ENCODE data around the gene CHD6.

DNA sequence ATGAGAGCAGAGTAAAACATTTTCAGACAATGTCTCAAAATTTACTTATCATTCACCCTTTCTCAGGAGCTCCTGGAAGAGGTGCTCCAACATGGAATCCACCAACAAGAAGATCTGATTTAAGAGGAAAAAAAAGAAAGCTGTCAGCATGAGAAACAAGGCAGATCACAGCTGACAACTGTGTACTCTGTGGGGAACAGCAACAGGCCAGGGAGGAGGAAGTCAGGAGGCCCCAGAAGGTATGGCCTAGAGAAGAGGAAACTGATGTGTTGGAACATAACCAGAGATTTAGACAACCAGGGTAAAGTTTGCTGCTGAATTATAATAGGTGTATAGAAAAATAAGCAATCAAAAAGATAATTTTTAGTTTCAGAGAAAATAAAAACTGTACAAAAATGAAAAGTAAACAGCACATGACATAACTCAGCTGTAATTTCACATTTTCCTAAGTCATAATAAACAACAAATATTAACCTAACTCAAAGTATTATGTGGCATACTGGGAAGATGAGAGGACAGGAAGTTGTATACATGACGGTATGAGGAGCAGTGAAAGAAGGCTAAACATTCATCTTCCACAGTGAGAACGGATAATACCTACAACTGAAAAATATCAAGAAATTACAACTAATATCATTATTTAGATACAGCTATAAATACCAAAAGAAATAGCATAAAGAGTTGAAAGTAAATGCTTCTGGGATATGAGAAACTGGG, 138.0 kb downstream of the CHD6 start:
- TF ChIP-seq, protein P1, sequence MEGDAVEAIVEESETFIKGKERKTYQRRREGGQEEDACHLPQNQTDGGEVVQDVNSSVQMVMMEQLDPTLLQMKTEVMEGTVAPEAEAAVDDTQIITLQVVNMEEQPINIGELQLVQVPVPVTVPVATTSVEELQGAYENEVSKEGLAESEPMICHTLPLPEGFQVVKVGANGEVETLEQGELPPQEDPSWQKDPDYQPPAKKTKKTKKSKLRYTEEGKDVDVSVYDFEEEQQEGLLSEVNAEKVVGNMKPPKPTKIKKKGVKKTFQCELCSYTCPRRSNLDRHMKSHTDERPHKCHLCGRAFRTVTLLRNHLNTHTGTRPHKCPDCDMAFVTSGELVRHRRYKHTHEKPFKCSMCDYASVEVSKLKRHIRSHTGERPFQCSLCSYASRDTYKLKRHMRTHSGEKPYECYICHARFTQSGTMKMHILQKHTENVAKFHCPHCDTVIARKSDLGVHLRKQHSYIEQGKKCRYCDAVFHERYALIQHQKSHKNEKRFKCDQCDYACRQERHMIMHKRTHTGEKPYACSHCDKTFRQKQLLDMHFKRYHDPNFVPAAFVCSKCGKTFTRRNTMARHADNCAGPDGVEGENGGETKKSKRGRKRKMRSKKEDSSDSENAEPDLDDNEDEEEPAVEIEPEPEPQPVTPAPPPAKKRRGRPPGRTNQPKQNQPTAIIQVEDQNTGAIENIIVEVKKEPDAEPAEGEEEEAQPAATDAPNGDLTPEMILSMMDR (IDR thresholded peaks at IDR 0.05), result no peak
- TF ChIP-seq POLR2A (IDR thresholded peaks at IDR 0.05), result no peak

Data from adrenal gland (tissue), 5 donors.